ENCODE results near the gene TAGLN.
A peak's percentile ranks its signal among the peaks of the same experiment; 100 is the strongest.

The TAGLN gene

DNA sequence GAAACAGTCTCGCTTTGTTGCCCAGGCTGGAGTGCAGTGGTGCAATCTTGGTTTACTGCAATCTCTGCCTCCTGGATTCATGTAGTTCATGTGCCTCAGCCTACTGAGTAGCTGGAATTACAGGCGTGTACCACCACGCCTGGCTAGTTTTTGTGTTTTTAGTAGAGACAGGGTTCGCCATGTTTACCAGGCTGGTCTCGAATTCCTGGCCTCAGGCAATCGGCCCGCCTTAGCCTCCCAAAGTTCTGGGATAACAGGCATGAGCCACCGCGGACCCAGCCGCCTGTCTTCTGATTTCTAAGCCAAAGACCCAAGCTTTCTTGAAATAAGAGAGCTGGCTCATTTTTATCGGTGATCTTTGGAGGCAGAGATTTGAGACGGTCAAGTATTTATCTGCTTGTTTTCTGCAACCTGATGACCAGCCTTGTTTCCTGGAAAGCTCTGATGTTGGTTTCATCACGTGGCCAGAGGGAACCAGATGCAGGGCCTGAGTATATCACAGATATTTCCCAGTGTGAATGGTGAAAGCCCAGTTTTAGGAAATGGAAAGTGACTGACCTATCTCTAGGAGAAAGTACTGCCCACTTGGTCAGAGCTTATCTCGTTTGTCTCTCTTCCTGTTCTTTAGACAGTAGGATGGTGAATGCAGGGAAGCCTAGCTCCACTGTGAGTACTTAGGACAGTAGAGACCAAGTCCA is 26.3 kb upstream of the TAGLN start:
- Histone ChIP-seq H3K4me1 (ENCODE audit: control insufficient read depth, insufficient read depth, low read length) (0 out of 2 replicates have a peak, but pooled peaks cover 1% of the 10 kb centered on the region), H3K27ac (ENCODE audit: low read depth, low read length) (no peak overlapping the region), H3K9me3 (ENCODE audit: control insufficient read depth, insufficient read depth, low read length) (no peaks in the 10 kb centered on the region), H3K4me3 (ENCODE audit: low read depth, low read length) (no peak overlapping the region), H3K9ac (ENCODE audit: low read depth, low read length) (no peak overlapping the region), H3K36me3 (ENCODE audit: control insufficient read depth, insufficient read depth, low read length) (peaks cover 46% of the 10 kb centered on the region), H3K27me3 (ENCODE audit: control insufficient read depth, insufficient read depth, low read length) (no peaks in the 10 kb centered on the region)

DNA sequence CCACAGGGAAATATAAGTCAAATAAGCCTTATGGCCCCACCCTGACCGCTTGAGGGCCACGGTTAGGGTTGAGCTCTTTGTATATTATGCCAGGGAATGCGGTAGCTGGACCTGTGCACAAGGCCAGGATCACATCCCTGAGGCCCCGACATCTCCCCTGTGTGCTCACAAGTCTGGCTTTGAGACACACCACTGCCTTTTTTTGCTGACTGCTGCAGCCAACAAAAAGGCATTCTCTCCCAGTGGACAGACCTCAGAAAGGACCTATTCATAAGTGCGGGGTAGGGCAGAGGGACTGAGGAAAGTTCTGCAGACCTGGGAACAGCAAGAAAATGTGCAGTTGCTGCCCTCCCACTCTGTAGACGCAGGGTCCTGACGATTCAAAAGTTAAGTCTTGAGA is 24.1 kb upstream of the TAGLN start:
- Histone ChIP-seq H3K9ac (ENCODE audit: low read depth, low read length) (no peak overlapping the region), H3K27ac (ENCODE audit: low read depth, low read length) (peak overlapping the region; percentile 7), H3K4me3 (ENCODE audit: low read depth, low read length) (no peak overlapping the region), H3K27me3 (ENCODE audit: control insufficient read depth, insufficient read depth, low read length) (peaks cover 6% of the 10 kb centered on the region; the same call in 1 of the 2 replicates), H3K4me1 (ENCODE audit: control insufficient read depth, insufficient read depth, low read length) (peaks cover 14% of the 10 kb centered on the region), H3K36me3 (ENCODE audit: control insufficient read depth, insufficient read depth, low read length) (peaks cover 25% of the 10 kb centered on the region), H3K9me3 (ENCODE audit: control insufficient read depth, insufficient read depth, low read length) (no peaks in the 10 kb centered on the region)

DNA sequence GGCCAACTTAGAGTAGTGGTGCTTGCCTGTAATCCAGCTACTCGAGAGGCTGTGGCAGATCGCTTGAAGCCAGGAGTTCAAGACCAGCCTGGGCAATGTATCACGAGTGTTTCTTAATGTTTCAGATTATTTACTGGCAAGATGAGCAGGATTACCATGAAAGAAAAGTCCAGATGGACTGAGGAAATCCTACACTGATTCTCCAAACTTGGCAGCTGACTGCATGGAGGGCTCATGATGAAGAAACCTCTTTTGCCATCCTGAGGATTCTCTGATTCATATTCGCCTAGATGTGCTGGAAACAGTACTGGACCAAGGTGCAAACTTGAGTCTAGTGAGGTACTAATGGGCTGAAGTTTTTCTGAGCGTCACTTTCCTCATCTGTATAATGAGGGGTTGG is 23.4 kb upstream of the TAGLN start:
- Histone ChIP-seq H3K27me3 (ENCODE audit: control insufficient read depth, insufficient read depth, low read length) (peaks cover 9% of the 10 kb centered on the region; the same call in 1 of the 2 replicates), H3K9me3 (ENCODE audit: control insufficient read depth, insufficient read depth, low read length) (no peaks in the 10 kb centered on the region), H3K36me3 (ENCODE audit: control insufficient read depth, insufficient read depth, low read length) (peaks cover 19% of the 10 kb centered on the region), H3K4me1 (ENCODE audit: control insufficient read depth, insufficient read depth, low read length) (peaks cover 16% of the 10 kb centered on the region), H3K9ac (ENCODE audit: low read depth, low read length) (no peak overlapping the region), H3K4me3 (ENCODE audit: low read depth, low read length) (no peak overlapping the region), H3K27ac (ENCODE audit: low read depth, low read length) (no peak overlapping the region)

DNA sequence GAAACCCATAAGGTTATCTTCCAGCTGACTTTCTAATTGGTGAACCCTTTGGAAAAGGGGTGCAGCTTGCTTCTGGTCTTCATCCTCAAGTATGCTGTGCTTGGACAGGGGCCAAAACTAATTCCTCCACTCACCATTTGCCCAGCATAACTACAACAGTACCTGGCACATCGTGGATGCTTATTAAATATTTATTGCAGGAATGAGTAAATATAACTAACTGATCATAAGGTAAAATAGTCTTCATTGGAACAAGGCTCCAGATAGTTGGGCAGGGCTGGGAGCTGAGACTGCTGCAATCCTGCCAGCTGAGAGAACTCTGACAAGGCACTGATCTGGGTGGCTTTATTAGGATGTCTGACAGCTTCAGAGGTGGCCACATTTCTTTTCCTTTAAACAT is 23.0 kb upstream of the TAGLN start:
- Histone ChIP-seq H3K4me3 (ENCODE audit: low read depth, low read length) (no peak overlapping the region), H3K27me3 (ENCODE audit: control insufficient read depth, insufficient read depth, low read length) (peaks cover 9% of the 10 kb centered on the region; the same call in 1 of the 2 replicates), H3K36me3 (ENCODE audit: control insufficient read depth, insufficient read depth, low read length) (peaks cover 15% of the 10 kb centered on the region), H3K9ac (ENCODE audit: low read depth, low read length) (no peak overlapping the region), H3K27ac (ENCODE audit: low read depth, low read length) (no peak overlapping the region), H3K4me1 (ENCODE audit: control insufficient read depth, insufficient read depth, low read length) (peaks cover 19% of the 10 kb centered on the region), H3K9me3 (ENCODE audit: control insufficient read depth, insufficient read depth, low read length) (no peaks in the 10 kb centered on the region)

DNA sequence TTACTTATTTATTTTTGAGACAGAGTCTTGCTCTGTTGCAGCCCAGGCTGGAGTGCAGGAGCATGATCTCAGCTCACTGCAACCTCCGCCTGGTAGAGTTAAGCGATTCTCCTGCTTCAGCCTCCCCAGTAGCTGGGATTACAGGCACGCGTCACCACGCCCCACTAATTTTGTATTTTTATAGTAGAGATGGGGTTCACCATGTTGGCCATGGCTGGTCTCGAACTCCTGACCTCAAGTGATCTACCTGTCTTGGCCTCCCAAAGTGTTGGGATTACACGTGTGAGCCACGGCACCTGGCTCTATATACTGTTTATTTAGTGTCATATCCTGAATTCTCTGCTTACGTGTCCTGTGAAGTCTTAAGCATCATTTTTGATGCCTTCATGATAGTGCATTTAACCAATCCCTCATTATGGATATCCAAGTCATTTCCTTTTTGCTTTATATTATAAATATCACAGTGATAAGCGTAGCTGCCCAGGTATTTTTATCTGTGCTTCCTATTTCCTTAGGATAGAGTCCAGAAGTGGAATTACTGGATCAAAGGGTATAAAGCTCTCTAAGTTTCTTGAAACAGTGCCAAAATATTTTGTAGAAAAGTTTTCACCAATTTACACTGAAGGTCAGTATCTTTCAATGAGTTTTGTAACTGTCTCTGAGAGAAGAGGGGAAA is 21.5 kb upstream of the TAGLN start:
- Histone ChIP-seq H3K4me1 (ENCODE audit: control insufficient read depth, insufficient read depth, low read length) (peaks cover 19% of the 10 kb centered on the region), H3K9ac (ENCODE audit: low read depth, low read length) (no peak overlapping the region), H3K36me3 (ENCODE audit: control insufficient read depth, insufficient read depth, low read length) (peaks cover 10% of the 10 kb centered on the region), H3K27me3 (ENCODE audit: control insufficient read depth, insufficient read depth, low read length) (peaks cover 9% of the 10 kb centered on the region; the same call in 1 of the 2 replicates), H3K4me3 (ENCODE audit: low read depth, low read length) (peak overlapping the region; percentile 90), H3K27ac (ENCODE audit: low read depth, low read length) (peak overlapping the region; percentile 85), H3K9me3 (ENCODE audit: control insufficient read depth, insufficient read depth, low read length) (no peaks in the 10 kb centered on the region)

DNA sequence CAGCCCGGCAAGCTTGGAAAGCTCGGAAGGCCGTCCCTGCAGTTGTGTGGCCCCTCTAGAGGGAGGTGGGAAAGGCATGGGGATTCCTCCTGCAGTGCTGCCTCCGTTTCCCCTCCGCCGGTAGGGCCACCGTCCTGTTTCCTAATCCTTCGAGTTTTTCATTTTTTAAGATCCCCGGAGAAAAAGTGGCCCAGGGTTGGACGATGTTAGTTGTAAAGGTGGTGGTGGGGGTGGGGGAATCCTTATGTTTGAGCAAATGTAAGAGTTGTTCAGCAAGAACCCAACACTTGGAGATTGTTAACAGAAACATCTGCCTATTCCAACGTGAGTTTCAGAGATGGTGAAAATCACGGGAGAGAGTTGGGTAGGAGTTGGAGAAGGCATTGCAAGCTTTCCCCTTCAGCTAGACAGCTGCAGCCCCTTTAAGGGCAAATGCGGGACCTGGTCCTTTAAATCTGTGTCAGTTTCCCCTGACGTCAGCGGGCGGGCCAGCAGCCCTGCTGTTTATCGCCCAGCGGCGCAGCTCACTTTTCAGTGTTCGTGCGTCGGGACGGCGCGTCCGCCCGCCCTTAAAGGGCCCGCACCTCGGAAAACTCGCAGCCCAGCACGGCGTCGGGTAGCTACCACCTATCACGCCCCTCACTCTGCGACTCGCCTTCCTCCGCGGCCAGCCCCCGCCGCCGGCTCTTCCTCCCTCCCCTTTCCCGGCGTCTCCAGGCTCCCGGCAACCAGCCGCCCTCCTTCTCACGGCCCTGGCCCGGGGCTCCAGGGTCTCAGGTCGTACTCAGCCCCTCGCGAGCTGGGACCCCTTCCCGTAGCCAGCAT is 20.7 kb upstream of the TAGLN start, which contains the start of gene SIDT2:
Gene SIDT2 (plus strand): TSS at position 534 of the 825 bp plus-strand sequence. CDS start 521 bp downstream, outside the sequence.
- peak within 1 kb of the TSS; percentile 90 for H3K4me3 ChIP-seq (ENCODE audit: low read depth, low read length)
- peaks cover 12% of the 10 kb centered on the region for H3K36me3 ChIP-seq (ENCODE audit: control insufficient read depth, insufficient read depth, low read length)
- H3K9ac ChIP-seq (ENCODE audit: low read depth, low read length): peak within 1 kb of the TSS; percentile 73; the same call in 1 of the 2 replicates
- no peaks in the 10 kb centered on the region for H3K9me3 ChIP-seq (ENCODE audit: control insufficient read depth, insufficient read depth, low read length)
- peak within 1 kb of the TSS; percentile 85 for H3K27ac ChIP-seq (ENCODE audit: low read depth, low read length)
- peaks cover 9% of the 10 kb centered on the region; the same call in 1 of the 2 replicates for H3K27me3 ChIP-seq (ENCODE audit: control insufficient read depth, insufficient read depth, low read length)
- peaks cover 19% of the 10 kb centered on the region for H3K4me1 ChIP-seq (ENCODE audit: control insufficient read depth, insufficient read depth, low read length)

DNA sequence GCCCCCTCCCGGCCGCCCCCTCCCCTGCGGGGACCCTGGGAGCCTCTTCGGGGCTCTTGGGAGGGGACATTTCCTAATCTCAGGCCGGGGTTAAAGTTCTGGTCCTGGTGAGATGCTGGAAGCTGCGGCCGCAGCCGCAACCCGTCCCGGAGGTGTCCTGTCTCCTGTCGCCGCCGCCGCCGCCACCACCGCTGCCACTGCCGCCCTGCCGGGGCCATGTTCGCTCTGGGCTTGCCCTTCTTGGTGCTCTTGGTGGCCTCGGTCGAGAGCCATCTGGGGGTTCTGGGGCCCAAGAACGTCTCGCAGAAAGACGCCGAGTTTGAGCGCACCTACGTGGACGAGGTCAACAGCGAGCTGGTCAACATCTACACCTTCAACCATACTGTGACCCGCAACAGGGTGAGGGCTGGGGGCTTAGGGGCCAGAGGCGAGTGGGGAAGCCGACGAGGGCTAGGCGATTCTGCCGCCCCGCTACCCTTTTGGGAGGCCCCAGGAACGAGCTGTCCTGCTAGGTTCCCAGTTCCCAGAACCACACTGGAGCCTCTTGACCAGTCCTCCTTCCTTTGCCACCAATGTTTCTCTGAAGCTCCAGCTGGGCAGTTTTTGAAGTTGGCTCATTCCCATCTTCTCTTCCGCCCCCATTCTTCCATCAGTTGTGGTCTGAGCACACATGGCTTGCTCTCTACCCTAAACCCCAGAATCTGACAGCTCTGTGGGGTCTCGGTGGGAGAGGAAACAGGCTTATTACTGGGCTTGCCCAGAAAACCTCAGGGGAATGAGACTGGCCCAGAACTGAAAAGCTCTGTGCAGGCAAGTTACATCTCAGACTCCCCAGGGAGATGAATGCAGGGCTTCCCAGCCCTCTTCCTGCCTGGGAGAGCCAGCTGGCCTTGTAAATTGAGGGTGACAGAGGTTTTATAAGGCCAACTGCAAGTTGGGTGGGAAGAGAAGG is 19.8 kb upstream of the TAGLN start:
- peak overlapping the region; percentile 90 for H3K4me3 ChIP-seq (ENCODE audit: low read depth, low read length)
- peaks cover 9% of the 10 kb centered on the region; the same call in 1 of the 2 replicates for H3K27me3 ChIP-seq (ENCODE audit: control insufficient read depth, insufficient read depth, low read length)
- peaks cover 19% of the 10 kb centered on the region for H3K4me1 ChIP-seq (ENCODE audit: control insufficient read depth, insufficient read depth, low read length)

DNA sequence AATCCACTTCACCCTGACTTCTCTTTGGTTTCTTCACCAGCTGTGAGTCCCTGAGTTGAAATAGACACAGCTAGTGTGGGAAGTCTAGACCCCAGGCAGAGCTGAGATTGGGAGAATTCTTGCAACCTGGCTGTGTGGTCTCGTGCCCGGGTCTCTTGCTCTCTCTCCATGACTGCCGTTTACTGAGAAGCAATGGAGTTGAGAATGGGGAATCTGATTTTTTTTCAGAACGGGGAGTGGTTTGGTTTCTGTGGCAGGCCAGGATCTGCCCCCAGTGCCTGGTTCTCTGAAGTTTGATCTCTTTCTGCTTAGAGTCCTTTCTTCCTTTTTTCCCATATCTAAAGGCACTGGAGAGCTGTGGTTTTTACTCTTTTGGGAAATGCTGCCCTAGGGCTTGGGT is 19.1 kb upstream of the TAGLN start:
- H3K4me1 ChIP-seq (ENCODE audit: control insufficient read depth, insufficient read depth, low read length): peaks cover 19% of the 10 kb centered on the region
- H3K9me3 ChIP-seq (ENCODE audit: control insufficient read depth, insufficient read depth, low read length): no peaks in the 10 kb centered on the region
- H3K36me3 ChIP-seq (ENCODE audit: control insufficient read depth, insufficient read depth, low read length): peaks cover 13% of the 10 kb centered on the region
- no peak overlapping the region for H3K27ac ChIP-seq (ENCODE audit: low read depth, low read length)
- H3K9ac ChIP-seq (ENCODE audit: low read depth, low read length): no peak overlapping the region
- peak overlapping the region; percentile 90 for H3K4me3 ChIP-seq (ENCODE audit: low read depth, low read length)
- H3K27me3 ChIP-seq (ENCODE audit: control insufficient read depth, insufficient read depth, low read length): peaks cover 9% of the 10 kb centered on the region; the same call in 1 of the 2 replicates

More for the DNA sequence above, 19.8 kb upstream of the TAGLN start:
- Histone ChIP-seq H3K36me3 (ENCODE audit: control insufficient read depth, insufficient read depth, low read length) (peaks cover 13% of the 10 kb centered on the region), H3K27ac (ENCODE audit: low read depth, low read length) (peak overlapping the region; percentile 85), H3K9me3 (ENCODE audit: control insufficient read depth, insufficient read depth, low read length) (no peaks in the 10 kb centered on the region), H3K9ac (ENCODE audit: low read depth, low read length) (peak overlapping the region; percentile 73; the same call in 1 of the 2 replicates)

DNA sequence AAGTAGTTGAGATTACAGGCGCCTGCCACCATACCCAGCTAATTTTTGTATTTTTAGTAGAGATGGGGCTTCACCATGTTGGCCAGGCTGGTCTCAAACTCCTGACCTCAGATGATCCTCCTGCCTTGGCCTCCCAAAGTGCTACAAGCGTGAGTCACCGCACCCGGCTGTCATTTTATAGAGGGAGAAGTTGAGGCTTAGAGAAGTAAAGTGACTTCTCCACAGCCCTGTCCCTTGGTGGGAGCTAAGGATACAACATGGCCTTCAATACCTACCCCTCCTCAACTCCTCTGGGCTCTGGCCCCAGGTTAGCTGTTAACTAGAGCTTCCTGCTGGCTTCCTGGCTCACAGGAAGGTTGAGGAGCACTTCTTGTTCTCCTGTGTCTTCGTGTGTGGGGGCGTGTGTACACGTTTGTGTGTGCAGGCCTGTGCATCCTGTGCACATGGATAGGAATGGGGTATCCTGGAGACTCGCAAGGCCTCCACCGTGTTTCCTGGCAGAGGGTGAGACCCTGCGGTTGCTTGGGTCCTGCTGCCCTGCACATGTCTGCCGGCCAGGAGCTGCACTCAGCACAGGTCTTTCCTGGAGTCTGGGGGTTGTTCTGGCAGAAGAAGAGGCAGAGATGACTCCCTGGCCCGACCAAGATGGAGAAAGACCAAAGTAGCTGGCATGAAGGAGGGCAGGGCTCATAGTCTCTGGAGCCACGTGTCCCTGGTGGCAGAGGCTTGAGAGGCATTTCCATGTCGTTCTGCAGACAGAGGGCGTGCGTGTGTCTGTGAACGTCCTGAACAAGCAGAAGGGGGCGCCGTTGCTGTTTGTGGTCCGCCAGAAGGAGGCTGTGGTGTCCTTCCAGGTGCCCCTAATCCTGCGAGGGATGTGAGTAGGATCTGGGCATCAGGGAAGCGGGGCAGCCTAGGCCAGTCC is 18.2 kb upstream of the TAGLN start:
- H3K9me3 ChIP-seq (ENCODE audit: control insufficient read depth, insufficient read depth, low read length): no peaks in the 10 kb centered on the region
- no peak overlapping the region; the same call in 1 of the 2 replicates for H3K4me3 ChIP-seq (ENCODE audit: low read depth, low read length)
- H3K4me1 ChIP-seq (ENCODE audit: control insufficient read depth, insufficient read depth, low read length): peaks cover 19% of the 10 kb centered on the region
- no peak overlapping the region for H3K27ac ChIP-seq (ENCODE audit: low read depth, low read length)
- peaks cover 13% of the 10 kb centered on the region for H3K36me3 ChIP-seq (ENCODE audit: control insufficient read depth, insufficient read depth, low read length)
- peaks cover 9% of the 10 kb centered on the region; the same call in 1 of the 2 replicates for H3K27me3 ChIP-seq (ENCODE audit: control insufficient read depth, insufficient read depth, low read length)
- no peak overlapping the region for H3K9ac ChIP-seq (ENCODE audit: low read depth, low read length)

Measured in HUES48 (cell line).